HCT116 (cell line): ENCODE results near the gene MACROH2A1. TPM values are rescaled to one million over a fixed set of nuclear protein-coding genes. Genes with fewer than 3 reads are reported as not detected.

Source experiments
- ATAC-seq: fragments of 200-7000 bp; cut with Tn5 transposase; 2 replicates; pipeline ENCODE4 v1.9.1; 2020; ENCODE audit warnings: mild to moderate bottlenecking, moderate library complexity
- BruUV-seq: library from RNA; stranded (reverse); fragments of 400-500 nt; replicated peaks from 2 replicates; lab custom pipeline; 2021; lab: Mats Ljungman, UMichigan
- CTCF ChIA-PET: fragments of 300-600 bp; sonication (Branson Sonifier 250); formaldehyde crosslinking; loops from one replicate; lab custom pipeline; 2021; ENCODE audit warnings: antibody characterized with exemption; lab: Charles Lee
- POLR2A ChIA-PET: fragments of 300-600, 350-600 bp; sonication (Branson Sonifier 250); formaldehyde crosslinking; loops from one replicate; lab custom pipeline; 2021; ENCODE audit warnings: antibody characterized with exemption; lab: Charles Lee
- RAD21 ChIA-PET, 2 experiments: fragments of 300-600 bp; sonication (Branson Sonifier 250); formaldehyde crosslinking; loops; one replicate each; lab custom pipeline; 2023; ENCODE audit warnings: low total read pairs in 2 of 2; ENCODE audit not compliant: uncharacterized antibody in 2 of 2, unreplicated experiment in 2 of 2, low non-redundant PET in 1 of 2; lab: Charles Lee
- DNase-seq: peaks from one replicate; pipeline ENCODE4 v3.0.0-alpha.2; 2010; ENCODE audit warnings: low read depth, low spot score
- H2AFZ ChIP-seq: fragments of 200-600 bp; shearing (Covaris generic), sonication (generic); 2 replicates; pipeline ENCODE4 v1.6.1; 2017; ENCODE audit warnings: low read depth, mixed run types, mixed read lengths, antibody characterized with exemption, low read length; ENCODE audit not compliant: poor library complexity, severe bottlenecking
- H3K27ac ChIP-seq: 2 replicates; pipeline ENCODE4 v1.5.1; 2012; ENCODE audit warnings: low read depth, low read length
- H3K27me3 ChIP-seq: fragments of 200-600 bp; sonication (generic); 2 replicates; pipeline ENCODE4 v1.6.1; 2016; ENCODE audit warnings: mixed run types, low read length, mixed read lengths; ENCODE audit not compliant: insufficient read depth
- H3K36me3 ChIP-seq, 2 experiments: fragments of 200-500 bp in 1 of 2; fragments of 200-600 bp in 1 of 2; sonication (Bioruptor generic) in 1 of 2; sonication (generic) in 1 of 2; 2 replicates each; pipeline versions ENCODE4 v1.5.1 to v1.6.1; 2014 to 2016; ENCODE audit warnings: low read length in 2 of 2, inconsistent platforms in 1 of 2, mixed read lengths in 1 of 2, mixed run types in 1 of 2; ENCODE audit not compliant: insufficient read depth in 2 of 2, control insufficient read depth in 1 of 2
- H3K4me1 ChIP-seq, 2 experiments: fragments of 200-600 bp in 1 of 2; sonication (generic) in 1 of 2; 2 replicates each; pipeline versions ENCODE4 v1.5.1 to v1.6.1; 2012 to 2017; ENCODE audit warnings: low read length in 2 of 2, inconsistent platforms in 1 of 2, mild to moderate bottlenecking in 1 of 2, mixed read lengths in 1 of 2, mixed run types in 1 of 2, moderate library complexity in 1 of 2; ENCODE audit not compliant: insufficient read depth in 2 of 2, control insufficient read depth in 1 of 2
- H3K4me2 ChIP-seq: fragments of 200-600 bp; sonication (generic); 2 replicates; pipeline ENCODE4 v1.6.1; 2017; ENCODE audit warnings: mixed run types, low read length, mixed read lengths
- H3K4me3 ChIP-seq, 2 experiments: fragments of 200-600 bp in 1 of 2; sonication (generic) in 1 of 2; replicated peaks in 1 of 2; 2 replicates each; pipeline ENCODE4 v1.5.1; 2011 to 2016; ENCODE audit warnings: low read length in 2 of 2, control low read depth in 1 of 2, low read depth in 1 of 2, mild to moderate bottlenecking in 1 of 2, mixed read lengths in 1 of 2, mixed run types in 1 of 2
- H3K79me2 ChIP-seq: fragments of 200-600 bp; sonication (generic); 2 replicates; pipeline ENCODE4 v1.6.1; 2017; ENCODE audit warnings: mild to moderate bottlenecking, mixed run types, low read length, moderate library complexity, mixed read lengths; ENCODE audit not compliant: insufficient read depth
- H3K9ac ChIP-seq: fragments of 200-600 bp; sonication (generic); 2 replicates; pipeline ENCODE4 v1.6.1; 2016; ENCODE audit warnings: low read length, mixed read lengths
- H3K9me2 ChIP-seq: fragments of 200-600 bp; sonication (generic), shearing (Covaris generic); 2 replicates; pipeline ENCODE4 v1.6.1; 2017; ENCODE audit warnings: mixed run types, mild to moderate bottlenecking, moderate library complexity; ENCODE audit not compliant: insufficient read depth
- H3K9me3 ChIP-seq, 2 experiments: fragments of 200-500 bp in 1 of 2; fragments of 200-600 bp in 1 of 2; sonication (Bioruptor generic) in 1 of 2; sonication (generic) in 1 of 2; 2 replicates each; pipeline ENCODE4 v1.6.1; 2014 to 2017; ENCODE audit warnings: low read length in 2 of 2, mixed read lengths in 2 of 2, inconsistent platforms in 1 of 2, low read depth in 1 of 2, mild to moderate bottlenecking in 1 of 2, mixed run types in 1 of 2, moderate library complexity in 1 of 2; ENCODE audit not compliant: control insufficient read depth in 1 of 2, insufficient read depth in 1 of 2
- H4K20me1 ChIP-seq: fragments of 200-600 bp; sonication (generic), shearing (Covaris generic); 2 replicates; pipeline ENCODE4 v1.6.1; 2017; ENCODE audit warnings: mixed run types, mild to moderate bottlenecking, moderate library complexity; ENCODE audit not compliant: insufficient read depth
- ATF3 ChIP-seq: IDR thresholded peaks from 2 replicates; pipeline ENCODE4 v1.6.1; 2012
- CBX3 ChIP-seq: IDR thresholded peaks from 2 replicates; pipeline ENCODE4 v1.6.1; 2012; ENCODE audit warnings: low read depth
- EGR1 ChIP-seq: IDR thresholded peaks from 2 replicates; pipeline ENCODE4 v1.6.1; 2012; ENCODE audit warnings: low read depth
- ELF1 ChIP-seq: IDR thresholded peaks from 2 replicates; pipeline ENCODE4 v1.6.1; 2012; ENCODE audit warnings: low read depth, borderline replicate concordance
- FOSL1 ChIP-seq: IDR thresholded peaks from 2 replicates; pipeline ENCODE4 v1.6.1; 2012; ENCODE audit warnings: low read depth
- MAX ChIP-seq: IDR thresholded peaks from 2 replicates; pipeline ENCODE4 v1.6.1; 2012
- POLR2A ChIP-seq: IDR thresholded peaks from 2 replicates; pipeline ENCODE4 v1.7.0; 2011; ENCODE audit warnings: borderline replicate concordance; ENCODE audit not compliant: insufficient read depth, insufficient read length; ENCODE audit errors: extremely low read depth
- POLR2AphosphoS5 ChIP-seq: IDR thresholded peaks from 2 replicates; pipeline ENCODE4 v1.6.1; 2011; ENCODE audit warnings: mild to moderate bottlenecking, low read depth, low read length, moderate library complexity
- RAD21 ChIP-seq: IDR thresholded peaks from 2 replicates; pipeline ENCODE4 v1.6.1; 2012; ENCODE audit warnings: low read depth, mild to moderate bottlenecking
- SIN3A ChIP-seq: IDR thresholded peaks from 2 replicates; pipeline ENCODE4 v1.6.1; 2012; ENCODE audit warnings: low read depth
- SRF ChIP-seq: IDR thresholded peaks from 2 replicates; pipeline ENCODE4 v1.6.1; 2012; ENCODE audit warnings: low read depth
- TCF7L2 ChIP-seq: IDR thresholded peaks from 2 replicates; pipeline ENCODE4 v1.7.0; 2011; ENCODE audit warnings: borderline replicate concordance, inconsistent platforms; ENCODE audit not compliant: insufficient read depth, insufficient read length; ENCODE audit errors: extremely low read depth
- ZNF274 ChIP-seq: fragments of 200-500 bp; sonication (Bioruptor generic); IDR thresholded peaks from 2 replicates; pipeline ENCODE4 v1.6.1; 2014; ENCODE audit warnings: mild to moderate bottlenecking, low read depth, low read length, inconsistent platforms
- intact Hi-C: fragments of 100-400 bp; cut with micrococcal nuclease; formaldehyde crosslinking; loops from 2 replicates; pipeline ENCODE4 v1.10.0; 2022
- total RNA-seq: library from RNA; stranded (reverse); gene quantifications from one replicate; pipeline ENCODE4 v1.2.1, GENCODE V29; 2021; ENCODE audit not compliant: unreplicated experiment

MACROH2A1 gene
- total RNA-seq, 1 experiment from 2014 or later = 218 TPM

DNA sequence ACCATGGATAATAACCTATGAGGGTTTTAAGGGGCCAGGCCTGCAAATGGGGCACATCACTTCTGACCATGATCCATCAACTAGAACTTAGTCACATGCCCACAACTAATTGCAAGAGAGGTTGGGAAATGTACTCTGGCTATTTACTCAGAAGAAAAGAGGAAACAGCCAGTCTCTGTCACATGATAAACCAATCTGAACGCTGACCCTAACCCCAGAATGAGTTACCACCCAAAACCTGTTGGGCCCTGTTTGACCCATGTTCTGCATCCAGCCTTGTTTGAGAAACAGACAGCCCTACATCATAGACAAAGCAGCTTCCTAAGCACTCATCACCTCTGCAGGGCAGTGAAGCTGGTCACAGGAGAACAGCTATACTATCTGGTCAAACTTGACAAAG is 5.8 kb downstream of the MACROH2A1 start (continued):
- TF ChIP-seq FOSL1 = no peak
- TF ChIP-seq, all 23 proteins: peak for 0

DNA sequence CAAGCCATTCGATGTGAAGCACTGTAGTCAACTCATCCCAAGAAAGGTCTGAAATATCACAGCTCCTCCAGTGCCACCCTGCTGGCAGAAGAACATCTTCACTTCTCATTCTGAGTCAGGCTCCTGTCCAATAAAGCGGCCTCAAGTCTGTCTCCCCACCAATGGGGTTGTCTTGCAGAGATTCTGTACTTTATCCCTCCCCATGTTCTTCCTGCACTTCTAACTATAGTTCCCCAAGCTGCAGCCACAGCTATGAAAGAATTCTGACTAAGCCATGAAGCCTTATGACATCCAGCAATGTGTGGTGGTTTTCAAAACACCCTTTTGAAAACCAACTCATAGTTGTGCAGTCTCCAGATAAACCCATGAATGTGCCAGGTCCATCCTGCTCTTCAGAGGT is 6.8 kb downstream of the MACROH2A1 start:
- CTCF ChIA-PET = no interaction called here
- POLR2A ChIA-PET = no interaction called here
- no peak overlapping the region for H3K4me3 ChIP-seq
- no TSS peak for BruUV-seq
- H3K79me2 ChIP-seq = peaks cover 100% of the 10 kb centered on the region
- H3K27me3 ChIP-seq = no peaks in the 10 kb centered on the region
- H3K9me2 ChIP-seq = no peaks in the 10 kb centered on the region
- H3K4me1 ChIP-seq = peaks cover 15 to 26% of the 10 kb centered on the region in 2 experiments
- H4K20me1 ChIP-seq = peaks cover 29% of the 10 kb centered on the region; the same call in 1 of the 2 replicates
- ATAC-seq (no peak), DNase-seq (no peak)
- RAD21 ChIA-PET = no interaction called here
- no peak overlapping the region for H3K4me2 ChIP-seq
- intact Hi-C loops = no loop called here
- H3K9ac ChIP-seq = no peak overlapping the region
- H3K27ac ChIP-seq = no peak overlapping the region
- peaks cover 4 to 25% of the 10 kb centered on the region in 2 experiments; a peak in 3 of 4 replicates for H3K36me3 ChIP-seq
- H2AFZ ChIP-seq = no peak overlapping the region
- TF ChIP-seq EGR1 (no peak), ELF1 (no peak), CBX3 (no peak), TCF7L2 (no peak), ZNF274 (no peak), SRF (no peak), MAX (no peak)
- H3K9me3 ChIP-seq = no peaks in the 10 kb centered on the region

DNA sequence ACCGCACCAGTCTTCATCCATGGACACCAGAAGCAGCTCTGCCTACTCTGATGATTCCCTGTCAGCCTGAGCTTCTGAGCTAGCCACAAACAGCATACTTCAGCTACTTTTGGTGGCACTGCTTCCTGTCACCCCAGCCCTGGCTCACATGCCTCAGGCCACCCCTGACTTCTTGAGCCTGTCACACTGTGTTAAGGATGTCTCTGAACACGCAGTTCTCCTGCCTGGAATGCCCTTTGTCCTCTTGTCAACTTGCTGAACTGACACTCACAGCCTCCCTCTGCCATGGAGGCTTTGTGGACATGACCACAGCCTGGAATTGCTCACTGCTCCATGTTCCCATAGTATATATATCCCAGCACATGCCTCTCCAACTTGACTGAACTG is 7.2 kb downstream of the MACROH2A1 start:
- Histone ChIP-seq H4K20me1 (peaks cover 29% of the 10 kb centered on the region; the same call in 1 of the 2 replicates), H3K9me2 (no peaks in the 10 kb centered on the region), H3K4me3 (no peak overlapping the region), H3K4me2 (no peak overlapping the region), H3K27ac (no peak overlapping the region), H3K36me3 (peaks cover 4 to 26% of the 10 kb centered on the region in 2 experiments; a peak in 3 of 4 replicates), H3K9me3 (no peaks in the 10 kb centered on the region), H2AFZ (no peak overlapping the region), H3K79me2 (peaks cover 100% of the 10 kb centered on the region), H3K9ac (no peak overlapping the region), H3K4me1 (peaks cover 16 to 26% of the 10 kb centered on the region in 2 experiments), H3K27me3 (no peaks in the 10 kb centered on the region)
- RAD21 ChIA-PET = no interaction called here
- TF ChIP-seq POLR2A = no peak
- no peak for TF ChIP-seq SIN3A
- TF ChIP-seq POLR2AphosphoS5 = no peak
- no peak for TF ChIP-seq RAD21
- no peak for TF ChIP-seq ATF3
- CTCF ChIA-PET = no interaction called here
- POLR2A ChIA-PET = no interaction called here
- intact Hi-C loops = no loop called here
- ATAC-seq = no peak
- BruUV-seq = no TSS peak
- DNase-seq = no peak
